ENCODE data around the gene CLDND1.

- no peak for TF ChIP-seq ZFX (IDR thresholded peaks at IDR 0.05; ENCODE audit: borderline replicate concordance)
- TF ChIP-seq CTCF (IDR thresholded peaks at IDR 0.05) = no peak
Measured at GRCh38 chr3:98568402-98568801, 45.7 kb upstream of the CLDND1 start.

Measured in 22Rv1 (cell line).